ENCODE data around the gene NKAIN2.
"Not testable (repeated sequence)": the region's sequence is repeated elsewhere in the genome, so short reads cannot be mapped to it uniquely, and the experiment has no call there.

Gene NKAIN2

DNA sequence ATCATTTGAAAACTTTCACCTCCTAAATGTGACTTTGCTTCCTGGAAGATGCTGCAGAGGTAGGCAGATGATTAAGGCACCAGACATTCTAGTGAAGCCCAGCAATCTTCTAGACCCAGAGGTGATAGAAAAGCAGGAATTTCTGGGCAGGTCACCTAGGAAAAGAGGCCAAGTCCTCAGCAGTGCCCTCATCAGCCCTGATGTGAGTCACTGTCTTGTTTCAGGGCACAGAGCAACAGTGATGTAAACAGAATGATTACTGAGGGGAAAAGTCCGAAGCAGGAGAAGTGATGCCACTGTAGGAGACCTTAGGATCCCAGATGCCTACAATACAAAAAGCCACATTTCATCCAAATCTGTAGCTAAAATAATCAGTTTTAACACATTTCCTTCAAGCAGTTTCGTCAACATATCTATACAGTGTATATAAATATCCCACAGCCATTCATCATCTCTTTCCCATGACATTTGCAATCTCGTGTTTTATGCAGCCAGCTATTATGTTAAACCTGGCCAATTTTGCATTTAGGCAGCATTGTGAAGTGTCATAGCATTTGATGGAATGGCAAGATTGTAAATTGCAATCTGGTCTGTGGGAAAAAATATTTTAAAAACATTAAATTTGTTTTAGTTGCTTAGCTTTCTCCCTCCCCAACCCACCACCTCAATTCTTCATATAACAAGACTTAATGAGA, 757.4 kb downstream of the NKAIN2 start:
- H3K4me3 ChIP-seq (ENCODE audit: low read depth, low read length): no peak overlapping the region
- DNase-seq (ENCODE audit: low read depth): no peak
- in situ Hi-C loops (cut with HindIII; ENCODE audit: low sequenced_read_pairs): no loop called here
- TF ChIP-seq, protein P1, sequence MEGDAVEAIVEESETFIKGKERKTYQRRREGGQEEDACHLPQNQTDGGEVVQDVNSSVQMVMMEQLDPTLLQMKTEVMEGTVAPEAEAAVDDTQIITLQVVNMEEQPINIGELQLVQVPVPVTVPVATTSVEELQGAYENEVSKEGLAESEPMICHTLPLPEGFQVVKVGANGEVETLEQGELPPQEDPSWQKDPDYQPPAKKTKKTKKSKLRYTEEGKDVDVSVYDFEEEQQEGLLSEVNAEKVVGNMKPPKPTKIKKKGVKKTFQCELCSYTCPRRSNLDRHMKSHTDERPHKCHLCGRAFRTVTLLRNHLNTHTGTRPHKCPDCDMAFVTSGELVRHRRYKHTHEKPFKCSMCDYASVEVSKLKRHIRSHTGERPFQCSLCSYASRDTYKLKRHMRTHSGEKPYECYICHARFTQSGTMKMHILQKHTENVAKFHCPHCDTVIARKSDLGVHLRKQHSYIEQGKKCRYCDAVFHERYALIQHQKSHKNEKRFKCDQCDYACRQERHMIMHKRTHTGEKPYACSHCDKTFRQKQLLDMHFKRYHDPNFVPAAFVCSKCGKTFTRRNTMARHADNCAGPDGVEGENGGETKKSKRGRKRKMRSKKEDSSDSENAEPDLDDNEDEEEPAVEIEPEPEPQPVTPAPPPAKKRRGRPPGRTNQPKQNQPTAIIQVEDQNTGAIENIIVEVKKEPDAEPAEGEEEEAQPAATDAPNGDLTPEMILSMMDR (IDR thresholded peaks at IDR 0.05; ENCODE audit: low read depth, low read length, missing control alignments): no peak

DNA sequence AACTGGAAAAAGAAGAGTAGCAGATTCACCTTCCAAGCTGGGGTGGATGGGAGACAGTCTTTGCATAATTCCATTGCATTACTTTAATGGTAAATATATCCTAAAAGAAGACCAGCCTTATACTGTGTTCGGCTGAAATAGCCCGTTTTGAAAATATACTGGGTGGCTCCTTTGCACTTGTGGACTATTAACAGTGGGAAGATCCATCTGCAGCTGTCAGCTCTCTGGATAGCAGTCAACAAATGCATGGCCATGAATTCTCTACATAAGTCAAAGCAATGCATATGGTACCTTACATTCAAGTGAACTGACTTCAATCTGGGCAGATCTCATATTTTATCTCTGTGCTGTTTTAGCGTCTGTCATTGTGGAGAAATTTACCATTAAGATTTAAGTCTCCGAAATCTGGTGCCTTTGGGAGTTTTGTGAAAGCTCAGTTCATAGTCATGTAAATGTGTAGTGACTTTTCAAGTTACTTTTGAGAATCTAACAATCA, 758.0 kb downstream of the NKAIN2 start:
- no peak for DNase-seq (ENCODE audit: low read depth)
- TF ChIP-seq, protein P1 (IDR thresholded peaks at IDR 0.05; ENCODE audit: low read depth, low read length, missing control alignments): no peak
- in situ Hi-C loops (cut with HindIII; ENCODE audit: low sequenced_read_pairs): no loop called here
- no peak overlapping the region for H3K4me3 ChIP-seq (ENCODE audit: low read depth, low read length)

DNA sequence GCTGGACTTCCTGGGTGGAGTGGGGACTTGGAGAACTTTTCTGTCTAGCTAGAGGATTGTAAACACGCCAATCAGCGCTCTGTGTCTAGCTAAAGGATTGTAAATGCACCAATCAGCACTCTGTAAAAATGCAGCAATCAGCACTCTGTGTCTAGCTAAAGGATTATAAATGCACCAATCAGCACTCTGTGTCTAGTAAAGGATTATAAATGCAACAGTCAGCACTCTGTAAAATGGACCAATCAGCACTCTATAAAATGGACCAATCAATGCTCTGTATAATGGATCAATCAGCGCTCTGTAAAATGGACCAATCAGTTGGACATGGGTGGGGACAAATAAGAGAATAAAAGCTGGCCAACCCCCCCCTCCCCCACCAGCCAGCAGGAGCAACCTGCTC, 760.5 kb downstream of the NKAIN2 start:
- H3K4me3 ChIP-seq (ENCODE audit: low read depth, low read length); DNase-seq (ENCODE audit: low read depth); in situ Hi-C loops (cut with HindIII; ENCODE audit: low sequenced_read_pairs): not testable (repeated sequence)

DNA sequence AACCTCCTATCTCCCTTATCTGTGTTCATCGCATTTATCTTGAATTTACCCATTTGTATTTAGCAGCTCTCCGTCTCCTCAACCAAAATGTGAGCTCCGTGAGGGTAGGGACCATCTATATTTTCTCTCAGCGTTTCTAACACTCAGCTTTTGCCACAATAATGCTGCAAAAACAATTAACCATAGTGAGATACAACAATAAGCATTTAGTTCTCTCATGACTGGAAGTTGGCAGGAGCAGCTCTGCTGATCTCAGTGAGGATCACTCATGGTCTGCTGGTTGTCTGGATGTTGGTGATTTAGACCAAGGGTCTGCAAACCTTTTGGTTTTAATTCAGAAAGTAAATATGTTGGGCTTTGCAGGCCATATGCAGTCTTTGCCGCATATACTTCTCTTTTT, 763.7 kb downstream of the NKAIN2 start:
- in situ Hi-C loops (cut with HindIII; ENCODE audit: low sequenced_read_pairs): no loop called here
- no peak for DNase-seq (ENCODE audit: low read depth)
- H3K4me3 ChIP-seq (ENCODE audit: low read depth, low read length): no peak overlapping the region
- TF ChIP-seq, protein P1 (IDR thresholded peaks at IDR 0.05; ENCODE audit: low read depth, low read length, missing control alignments): no peak

DNA sequence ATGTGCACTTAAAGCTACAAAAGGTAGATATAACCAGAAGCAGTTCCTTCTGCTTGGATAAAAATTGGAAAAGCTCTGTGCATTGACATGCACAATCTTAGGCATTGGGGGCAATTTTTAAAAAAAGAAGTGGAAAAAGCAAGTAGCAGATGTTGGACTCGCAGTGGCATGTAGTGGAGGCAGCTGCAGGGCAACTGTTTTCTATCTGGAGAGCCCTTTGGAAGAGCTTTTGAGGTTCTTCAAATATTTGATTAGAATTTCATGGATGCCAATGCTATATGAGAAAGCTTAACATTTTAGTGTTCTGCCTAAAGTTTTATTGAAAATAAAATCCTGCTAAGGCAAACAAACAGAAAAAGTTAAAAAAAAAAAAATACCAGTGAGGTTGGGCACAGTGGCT, 770.3 kb downstream of the NKAIN2 start:
- no peak for DNase-seq (ENCODE audit: low read depth)
- in situ Hi-C loops (cut with HindIII; ENCODE audit: low sequenced_read_pairs): no loop called here
- H3K4me3 ChIP-seq (ENCODE audit: low read depth, low read length): no peak overlapping the region
- TF ChIP-seq, protein P1 (IDR thresholded peaks at IDR 0.05; ENCODE audit: low read depth, low read length, missing control alignments): no peak

DNA sequence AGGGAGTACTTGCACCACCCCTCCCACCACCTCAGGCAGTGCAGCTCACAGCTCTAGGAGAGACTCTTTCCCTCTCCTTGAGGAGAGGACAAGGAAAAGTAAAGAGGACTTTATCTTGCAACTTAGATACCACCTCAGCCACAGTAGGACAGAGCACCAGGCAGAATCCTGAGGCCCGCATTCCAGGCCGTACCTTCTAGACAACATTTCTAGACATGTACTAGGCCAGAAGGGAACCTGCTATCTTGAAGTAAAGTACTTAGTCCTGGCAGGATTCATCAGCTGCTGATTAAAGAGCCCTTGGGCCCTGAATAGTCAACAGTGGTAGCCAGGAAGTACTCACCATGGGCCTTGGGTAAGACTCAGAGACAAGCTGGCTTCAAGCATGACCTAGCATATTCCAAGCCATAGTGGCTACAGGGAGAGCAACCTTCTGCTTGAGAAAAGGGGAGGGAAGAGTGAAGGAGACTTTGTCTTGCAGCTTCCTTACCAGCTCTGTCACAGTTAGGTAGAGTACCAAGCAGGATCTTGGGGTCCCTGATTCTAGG, 774.1 kb downstream of the NKAIN2 start:
- no peak for DNase-seq (ENCODE audit: low read depth)
- in situ Hi-C loops (cut with HindIII; ENCODE audit: low sequenced_read_pairs): no loop called here
- no peak overlapping the region for H3K4me3 ChIP-seq (ENCODE audit: low read depth, low read length)
- TF ChIP-seq, protein P1 (IDR thresholded peaks at IDR 0.05; ENCODE audit: low read depth, low read length, missing control alignments): no peak

DNA sequence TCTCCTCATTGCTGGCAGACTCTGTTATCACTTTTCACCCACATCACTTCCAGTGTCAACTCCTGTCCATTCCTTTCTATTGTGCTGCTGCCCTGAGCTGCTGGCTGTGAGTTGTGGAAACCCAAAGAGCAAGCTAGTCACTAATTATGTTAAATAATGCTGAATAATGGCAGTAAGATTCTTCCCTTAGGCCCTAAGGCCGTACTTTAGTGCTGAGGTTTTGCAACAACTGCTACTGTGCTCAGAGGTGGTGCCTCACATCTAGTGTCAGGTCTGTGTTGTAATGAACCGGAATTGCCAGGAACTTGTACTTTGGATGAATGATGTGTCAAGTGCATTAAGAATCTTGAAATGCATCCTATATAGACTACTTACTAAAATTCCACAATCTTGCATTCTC, 786.3 kb downstream of the NKAIN2 start:
- TF ChIP-seq, protein P1 (IDR thresholded peaks at IDR 0.05; ENCODE audit: low read depth, low read length, missing control alignments): no peak
- DNase-seq (ENCODE audit: low read depth): no peak
- in situ Hi-C loops (cut with HindIII; ENCODE audit: low sequenced_read_pairs): no loop called here
- no peak overlapping the region for H3K4me3 ChIP-seq (ENCODE audit: low read depth, low read length)
